ENCODE results near the gene KDM1B. TPM values are rescaled to one million over a fixed set of nuclear protein-coding genes. Genes with fewer than 3 reads are reported as not detected.

KDM1B gene
- total and polyA plus RNA-seq, 9 of the 15 experiments (the other 6 are each of a cell fraction or from before 2014, with no cell fraction given) = 1.4 to 58.9 (median 36.3) TPM

DNA sequence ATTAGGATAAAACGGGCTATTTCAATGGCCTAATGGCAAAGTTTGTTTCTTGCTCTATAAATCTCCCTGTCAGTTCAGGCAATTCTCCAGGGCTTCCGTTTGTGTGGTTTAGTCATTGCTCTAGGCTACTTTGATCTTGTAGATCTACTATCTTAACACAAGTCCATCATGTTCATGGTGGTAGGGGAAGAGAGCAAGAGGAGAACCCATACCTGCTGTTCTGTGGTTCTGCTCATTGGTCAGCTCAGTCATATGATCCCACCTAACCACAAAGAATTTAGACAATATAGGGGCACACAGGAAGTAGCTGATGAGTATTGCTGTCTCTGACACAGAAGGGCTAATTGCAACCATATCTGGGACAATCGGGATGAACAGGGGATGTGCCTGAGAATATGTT is 114.0 kb downstream of the KDM1B start (continued):
- TF ChIP-seq, protein P1, sequence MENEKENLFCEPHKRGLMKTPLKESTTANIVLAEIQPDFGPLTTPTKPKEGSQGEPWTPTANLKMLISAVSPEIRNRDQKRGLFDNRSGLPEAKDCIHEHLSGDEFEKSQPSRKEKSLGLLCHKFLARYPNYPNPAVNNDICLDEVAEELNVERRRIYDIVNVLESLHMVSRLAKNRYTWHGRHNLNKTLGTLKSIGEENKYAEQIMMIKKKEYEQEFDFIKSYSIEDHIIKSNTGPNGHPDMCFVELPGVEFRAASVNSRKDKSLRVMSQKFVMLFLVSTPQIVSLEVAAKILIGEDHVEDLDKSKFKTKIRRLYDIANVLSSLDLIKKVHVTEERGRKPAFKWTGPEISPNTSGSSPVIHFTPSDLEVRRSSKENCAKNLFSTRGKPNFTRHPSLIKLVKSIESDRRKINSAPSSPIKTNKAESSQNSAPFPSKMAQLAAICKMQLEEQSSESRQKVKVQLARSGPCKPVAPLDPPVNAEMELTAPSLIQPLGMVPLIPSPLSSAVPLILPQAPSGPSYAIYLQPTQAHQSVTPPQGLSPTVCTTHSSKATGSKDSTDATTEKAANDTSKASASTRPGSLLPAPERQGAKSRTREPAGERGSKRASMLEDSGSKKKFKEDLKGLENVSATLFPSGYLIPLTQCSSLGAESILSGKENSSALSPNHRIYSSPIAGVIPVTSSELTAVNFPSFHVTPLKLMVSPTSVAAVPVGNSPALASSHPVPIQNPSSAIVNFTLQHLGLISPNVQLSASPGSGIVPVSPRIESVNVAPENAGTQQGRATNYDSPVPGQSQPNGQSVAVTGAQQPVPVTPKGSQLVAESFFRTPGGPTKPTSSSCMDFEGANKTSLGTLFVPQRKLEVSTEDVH (IDR thresholded peaks at IDR 0.05; ENCODE audit: low read depth, partially characterized antibody) = no peak
- TF ChIP-seq, protein P2, sequence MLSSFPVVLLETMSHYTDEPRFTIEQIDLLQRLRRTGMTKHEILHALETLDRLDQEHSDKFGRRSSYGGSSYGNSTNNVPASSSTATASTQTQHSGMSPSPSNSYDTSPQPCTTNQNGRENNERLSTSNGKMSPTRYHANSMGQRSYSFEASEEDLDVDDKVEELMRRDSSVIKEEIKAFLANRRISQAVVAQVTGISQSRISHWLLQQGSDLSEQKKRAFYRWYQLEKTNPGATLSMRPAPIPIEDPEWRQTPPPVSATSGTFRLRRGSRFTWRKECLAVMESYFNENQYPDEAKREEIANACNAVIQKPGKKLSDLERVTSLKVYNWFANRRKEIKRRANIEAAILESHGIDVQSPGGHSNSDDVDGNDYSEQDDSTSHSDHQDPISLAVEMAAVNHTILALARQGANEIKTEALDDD (IDR thresholded peaks at IDR 0.05) = peak; percentile 74; the same call in 1 of the 2 replicates
- TF ChIP-seq SMARCE1 (IDR thresholded peaks at IDR 0.05) (no peak; the same call in 1 of the 2 replicates), ZNF197 (CRISPR knock-in tag; IDR thresholded peaks at IDR 0.05; ENCODE audit: low read depth) (no peak), TEAD4 (IDR thresholded peaks at IDR 0.05; ENCODE audit: low read length) (peak; percentile 29; the same call in 1 of the 2 replicates), TEAD4 (CRISPR knock-in tag; IDR thresholded peaks at IDR 0.05; ENCODE audit: borderline replicate concordance) (no peak), BDP1 (IDR thresholded peaks at IDR 0.05; ENCODE audit: insufficient read depth, insufficient read length) (no peak)

DNA sequence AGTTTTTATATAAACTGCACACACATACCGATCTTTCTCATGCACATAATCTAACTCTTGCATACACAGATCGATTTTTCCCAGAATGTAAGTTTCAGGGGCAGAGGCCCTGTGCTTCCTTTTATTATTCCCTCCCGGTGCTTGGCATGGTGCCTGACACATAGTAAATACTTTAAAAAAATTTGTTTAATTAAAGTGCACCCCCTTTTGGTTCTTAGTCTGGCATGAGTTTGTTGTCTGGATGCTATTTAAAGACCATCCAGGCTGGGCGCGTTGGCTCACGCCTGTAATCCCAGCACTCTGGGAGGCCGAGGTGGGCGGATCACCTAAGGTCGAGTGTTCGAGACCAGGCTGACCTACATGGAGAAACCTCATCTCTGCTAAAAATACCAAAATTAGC is 114.5 kb downstream of the KDM1B start:
- no peaks in the 10 kb centered on the region for H3K36me3 ChIP-seq (ENCODE audit: control insufficient read depth, insufficient read depth, low read length)
- ATAC-seq (no peak), DNase-seq (ENCODE audit: extremely low read depth in 1 of 4, low spot score in 3 of 4) (no peak), FAIRE-seq (no peak)
- H3K27ac ChIP-seq (ENCODE audit: extremely low read depth, low read depth, low read length) = no peak overlapping the region
- no peak overlapping the region for H3K4me3 ChIP-seq
- H3K27me3 ChIP-seq (ENCODE audit: control insufficient read depth in 2 of 2, insufficient read depth in 2 of 2, low read length in 2 of 2) = no peaks in the 10 kb centered on the region
- H3K79me2 ChIP-seq (ENCODE audit: control insufficient read depth, insufficient read depth, low read length) = peaks cover 4% of the 10 kb centered on the region; the same call in 1 of the 3 replicates
- CTCF ChIA-PET (ENCODE audit: low intra/inter-chr PET ratio) = no interaction called here
- H3K4me2 ChIP-seq (ENCODE audit: insufficient read depth, low read length) = peak overlapping the region; percentile 13; the same call in 1 of the 2 replicates
- no peak overlapping the region for H3K9ac ChIP-seq (ENCODE audit: insufficient read depth in 1 of 2, low read depth in 2 of 2, low read length in 2 of 2)
- H3K9me1 ChIP-seq (ENCODE audit: control insufficient read depth, insufficient read depth, low read length) = no peaks in the 10 kb centered on the region
- in situ Hi-C loops (cut with MboI) (no loop called here), intact Hi-C loops (cut with micrococcal nuclease) (no loop called here)
- peak overlapping the region; percentile 77 for H2AFZ ChIP-seq (ENCODE audit: low read depth, low read length)
- H3K4me1 ChIP-seq (replicated peaks in 1 of 2; ENCODE audit: control insufficient read depth in 2 of 2, insufficient read depth in 2 of 2, low read length in 2 of 2) = peaks cover 8 to 24% of the 10 kb centered on the region in 2 experiments; a peak in 4 of 5 replicates
- BruUV-seq (replicated peaks) = no TSS peak
- peaks cover 6% of the 10 kb centered on the region for H3K9me3 ChIP-seq (replicated peaks; ENCODE audit: control insufficient read depth, insufficient read depth, low read depth, low read length)
- POLR2A ChIA-PET = interaction anchor here (2.1 kb wide), 1 partner anchor 10 kb away, joined by 6 read pairs; no protein-coding TSS in a partner anchor
- no peaks in the 10 kb centered on the region for H4K20me1 ChIP-seq (replicated peaks; ENCODE audit: control insufficient read depth, insufficient read depth, low read length)
- WGBS (ENCODE audit: insufficient coverage, low coverage, missing lambda C conversion rate) = 53% methylated on average over 10 of the region's 10 CpGs
- TF ChIP-seq ZNF354B (CRISPR knock-in tag; IDR thresholded peaks at IDR 0.05) (no peak), ETS2 (tag; IDR thresholded peaks at IDR 0.05; ENCODE audit: borderline replicate concordance, poor library complexity, severe bottlenecking) (no peak), HNRNPH1 (optimal IDR thresholded peaks at IDR 0.05; ENCODE audit: low read depth, low read length) (no peak), ZNF76 (CRISPR knock-in tag; IDR thresholded peaks at IDR 0.05; ENCODE audit: borderline replicate concordance) (no peak), ZNF695 (CRISPR knock-in tag; IDR thresholded peaks at IDR 0.05) (no peak), SIN3A (IDR thresholded peaks at IDR 0.05; ENCODE audit: borderline replicate concordance in 2 of 2, control insufficient read depth in 1 of 2, low read depth in 2 of 2, low read length in 2 of 2) (no peak)
- TF ChIP-seq, protein P3, sequence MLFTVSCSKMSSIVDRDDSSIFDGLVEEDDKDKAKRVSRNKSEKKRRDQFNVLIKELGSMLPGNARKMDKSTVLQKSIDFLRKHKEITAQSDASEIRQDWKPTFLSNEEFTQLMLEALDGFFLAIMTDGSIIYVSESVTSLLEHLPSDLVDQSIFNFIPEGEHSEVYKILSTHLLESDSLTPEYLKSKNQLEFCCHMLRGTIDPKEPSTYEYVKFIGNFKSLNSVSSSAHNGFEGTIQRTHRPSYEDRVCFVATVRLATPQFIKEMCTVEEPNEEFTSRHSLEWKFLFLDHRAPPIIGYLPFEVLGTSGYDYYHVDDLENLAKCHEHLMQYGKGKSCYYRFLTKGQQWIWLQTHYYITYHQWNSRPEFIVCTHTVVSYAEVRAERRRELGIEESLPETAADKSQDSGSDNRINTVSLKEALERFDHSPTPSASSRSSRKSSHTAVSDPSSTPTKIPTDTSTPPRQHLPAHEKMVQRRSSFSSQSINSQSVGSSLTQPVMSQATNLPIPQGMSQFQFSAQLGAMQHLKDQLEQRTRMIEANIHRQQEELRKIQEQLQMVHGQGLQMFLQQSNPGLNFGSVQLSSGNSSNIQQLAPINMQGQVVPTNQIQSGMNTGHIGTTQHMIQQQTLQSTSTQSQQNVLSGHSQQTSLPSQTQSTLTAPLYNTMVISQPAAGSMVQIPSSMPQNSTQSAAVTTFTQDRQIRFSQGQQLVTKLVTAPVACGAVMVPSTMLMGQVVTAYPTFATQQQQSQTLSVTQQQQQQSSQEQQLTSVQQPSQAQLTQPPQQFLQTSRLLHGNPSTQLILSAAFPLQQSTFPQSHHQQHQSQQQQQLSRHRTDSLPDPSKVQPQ (CRISPR knock-in tag; IDR thresholded peaks at IDR 0.05; ENCODE audit: borderline replicate concordance) = no peak

All from K562 (cell line).